Epithelial cell of esophagus (primary cell): Measurements from ENCODE around the gene C9.
"Not testable (repeated sequence)": the region's sequence is repeated elsewhere in the genome, so short reads cannot be mapped to it uniquely, and the experiment has no call there.

ENCODE experiments used
- DNase-seq: peaks from one replicate; pipeline ENCODE4 v3.0.0; 2010; ENCODE audit warnings: low read depth
- H3K4me3 ChIP-seq: 2 replicates; pipeline ENCODE4 v1.5.1; 2011; ENCODE audit warnings: mild to moderate bottlenecking, low read length, control low read depth
- CTCF ChIP-seq: IDR thresholded peaks from 2 replicates; pipeline ENCODE4 v1.5.1; 2011; ENCODE audit warnings: low read depth, mild to moderate bottlenecking, low read length, control low read depth, inconsistent platforms; ENCODE audit not compliant: insufficient read depth; ENCODE audit errors: missing control alignments

Gene C9

GRCh38 chr5:39331861-39332381 is 32.4 kb downstream of the C9 start:
- H3K4me3 ChIP-seq: no peak overlapping the region
- TF ChIP-seq CTCF: no peak
- no peak for DNase-seq

GRCh38 chr5:39328731-39329130 is 35.6 kb downstream of the C9 start:
- no peak overlapping the region for H3K4me3 ChIP-seq
- no peak for DNase-seq
- no peak for TF ChIP-seq CTCF

GRCh38 chr5:39323542-39323941 is 40.8 kb downstream of the C9 start:
- no peak for TF ChIP-seq CTCF
- DNase-seq: no peak

GRCh38 chr5:39319395-39319794 is 44.9 kb downstream of the C9 start:
- no peak overlapping the region for H3K4me3 ChIP-seq
- no peak for TF ChIP-seq CTCF
- no peak for DNase-seq

More at GRCh38 chr5:39323542-39323941, 40.8 kb downstream of the C9 start:
- no peak overlapping the region for H3K4me3 ChIP-seq

- not testable (repeated sequence) for H3K4me3 ChIP-seq, DNase-seq
Measured at GRCh38 chr5:39316464-39316863, 47.8 kb downstream of the C9 start.

GRCh38 chr5:39315995-39316394 is 48.3 kb downstream of the C9 start:
- no peak for DNase-seq
- no peak for TF ChIP-seq CTCF

GRCh38 chr5:39314591-39314990 is 49.7 kb downstream of the C9 start:
- TF ChIP-seq CTCF: no peak
- DNase-seq: no peak
- H3K4me3 ChIP-seq: no peak overlapping the region

More at GRCh38 chr5:39315995-39316394, 48.3 kb downstream of the C9 start:
- no peak overlapping the region for H3K4me3 ChIP-seq
